HG02973 (cell line): ENCODE data around the gene HTRA3.

ENCODE experiments used
- ATAC-seq: cut with Tn5 transposase; IDR thresholded peaks from one replicate; pipeline ENCODE4 v1.9.1; 2021; ENCODE audit warnings: moderate library complexity; ENCODE audit not compliant: unreplicated experiment

Gene HTRA3

DNA sequence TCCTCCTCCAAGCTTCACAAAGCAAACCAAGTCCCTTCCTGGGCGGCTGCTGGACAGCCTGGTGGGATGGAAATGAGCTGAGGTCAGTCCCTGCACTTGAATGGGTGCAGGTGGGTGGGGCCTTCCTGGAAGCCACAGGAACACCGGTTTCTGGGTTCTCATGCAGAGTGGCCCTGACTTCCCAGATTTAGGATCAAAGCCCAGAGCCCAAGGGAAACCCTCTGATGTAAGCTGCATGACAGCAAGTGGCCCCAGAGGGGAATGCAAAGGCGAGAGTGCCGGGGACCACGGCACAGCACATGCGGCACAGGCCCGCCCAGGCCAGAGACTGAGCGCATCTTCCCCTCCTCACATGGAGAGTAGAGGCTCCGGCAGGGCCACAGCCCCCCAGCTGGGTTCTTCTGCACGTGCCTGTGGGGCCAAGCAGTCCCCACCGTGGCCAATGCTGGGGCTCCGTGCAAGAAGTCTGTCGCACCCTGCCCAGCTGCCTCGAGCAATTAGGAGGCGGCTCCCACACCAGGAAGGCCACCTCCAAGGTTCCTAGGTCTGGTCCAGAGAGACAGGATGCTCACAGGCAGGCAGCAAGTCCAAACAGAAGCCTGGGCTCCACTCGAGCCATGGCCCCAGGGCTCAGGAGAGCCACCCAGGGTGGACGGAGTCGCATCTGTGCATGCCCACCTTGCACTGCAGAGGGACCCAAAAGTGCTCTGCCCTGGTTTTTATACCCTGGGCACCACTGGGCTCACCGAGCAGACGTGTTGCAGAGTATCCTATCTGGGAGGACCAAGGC, 83.0 kb downstream of the HTRA3 start:
- ATAC-seq = no peak

DNA sequence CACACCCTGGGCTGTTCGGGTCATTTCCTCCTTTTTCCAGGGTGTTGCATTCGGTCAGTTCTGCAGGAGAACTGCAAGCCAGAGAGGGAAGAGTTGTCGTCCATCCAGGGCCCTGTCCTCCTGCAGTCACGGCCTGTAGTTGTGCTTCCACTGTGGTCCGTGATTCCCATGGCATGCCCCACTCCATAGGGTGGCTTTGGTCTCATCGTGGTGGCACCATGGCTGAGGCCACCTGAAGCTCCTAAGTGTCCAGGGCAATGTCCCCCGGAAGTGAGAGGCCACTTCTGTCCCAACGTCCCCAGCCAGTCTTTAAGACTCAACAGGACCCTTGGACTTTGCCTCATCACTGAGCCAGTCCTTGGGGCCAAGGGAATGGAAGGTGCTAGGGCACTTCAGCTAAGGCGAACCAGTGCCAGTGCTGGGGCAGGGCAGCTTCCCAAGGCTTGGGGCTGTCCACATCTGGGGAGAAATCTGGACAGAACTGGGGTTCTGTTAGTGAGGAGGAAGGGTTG, 83.7 kb downstream of the HTRA3 start:
- ATAC-seq = no peak

- ATAC-seq = no peak
These were observed 84.4 kb downstream of the HTRA3 start for GRCh38 chr4:8353912-8354453.

DNA sequence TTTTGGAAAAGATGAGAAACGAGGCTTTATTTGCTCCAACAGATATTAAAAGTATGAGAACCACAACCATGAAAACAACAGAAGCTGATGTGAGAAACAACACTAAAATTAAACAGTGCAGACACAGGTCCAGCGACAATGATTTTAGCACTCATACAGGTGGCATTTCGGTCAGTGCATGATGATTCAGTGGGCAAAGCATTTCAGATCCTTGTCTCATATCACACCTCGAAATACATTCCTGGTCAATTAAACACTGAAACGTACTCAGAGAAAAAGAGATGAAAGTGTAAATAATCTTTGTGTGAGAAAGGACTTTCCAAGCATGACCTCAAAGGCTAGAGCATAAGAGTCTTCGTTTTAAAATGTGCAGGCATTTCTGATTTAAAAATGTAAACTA, 85.8 kb downstream of the HTRA3 start:
- no peak for ATAC-seq

DNA sequence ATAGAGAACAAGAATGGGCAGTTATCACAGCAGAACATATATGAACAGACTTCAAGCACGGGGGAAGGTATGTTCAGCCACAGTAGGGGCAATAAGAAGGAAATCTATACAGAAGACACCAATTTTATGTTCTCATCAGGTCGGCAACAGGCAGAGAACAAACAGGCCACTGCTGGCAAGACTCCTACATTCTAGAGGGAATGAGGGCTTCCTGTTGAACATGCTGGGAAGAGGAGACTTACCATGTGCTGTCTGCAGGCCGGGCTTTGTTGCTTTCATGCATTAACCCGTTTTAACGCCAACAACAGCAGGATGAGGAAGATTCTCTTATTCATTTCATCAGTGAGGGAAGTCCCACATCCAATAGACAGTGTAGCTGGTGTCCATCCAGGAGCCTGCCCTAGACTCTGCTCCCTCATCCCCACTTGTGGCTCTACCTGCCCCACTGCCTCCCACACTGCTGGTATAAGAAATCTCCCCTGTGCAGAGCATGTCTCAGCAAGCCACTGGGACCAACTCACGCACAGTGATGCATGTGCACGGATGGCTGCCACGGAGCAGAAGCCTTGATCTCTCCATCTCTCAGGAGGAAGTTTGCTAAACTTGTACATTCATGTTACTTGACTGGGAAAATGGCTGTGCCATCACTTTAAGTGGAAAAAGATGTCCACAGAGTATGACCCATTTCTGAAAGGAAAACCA, 86.5 kb downstream of the HTRA3 start:
- ATAC-seq = no peak
